Measurements from ENCODE around the gene TMEM212.

TMEM212 gene

GRCh38 chr3:171871392-171872274 lies 28.5 kb downstream of the TMEM212 start:
- no peak for TF ChIP-seq CTCF (IDR thresholded peaks at IDR 0.05; ENCODE audit: low read depth, low read length)
- no peak for DNase-seq (ENCODE audit: extremely low read depth, low read depth)

GRCh38 chr3:171873580-171873979 lies 30.4 kb downstream of the TMEM212 start:
- TF ChIP-seq CTCF (IDR thresholded peaks at IDR 0.05; ENCODE audit: low read depth, low read length), result no peak
- no peak for DNase-seq (ENCODE audit: extremely low read depth, low read depth)

- DNase-seq (ENCODE audit: extremely low read depth, low read depth), result peak; percentile 94
These were observed 31.1 kb downstream of the TMEM212 start for GRCh38 chr3:171874251-171874681.

GRCh38 chr3:171874879-171875278 lies 31.7 kb downstream of the TMEM212 start:
- TF ChIP-seq CTCF (IDR thresholded peaks at IDR 0.05; ENCODE audit: low read depth, low read length), result no peak
- no peak for DNase-seq (ENCODE audit: extremely low read depth, low read depth)

More at GRCh38 chr3:171874251-171874681, 31.1 kb downstream of the TMEM212 start:
- no peak for TF ChIP-seq CTCF (IDR thresholded peaks at IDR 0.05; ENCODE audit: low read depth, low read length)

GRCh38 chr3:171875923-171876412 lies 32.8 kb downstream of the TMEM212 start:
- no peak for DNase-seq (ENCODE audit: extremely low read depth, low read depth)
- no peak for TF ChIP-seq CTCF (IDR thresholded peaks at IDR 0.05; ENCODE audit: low read depth, low read length)

GRCh38 chr3:171876680-171877147 lies 33.6 kb downstream of the TMEM212 start:
- no peak for TF ChIP-seq CTCF (IDR thresholded peaks at IDR 0.05; ENCODE audit: low read depth, low read length)
- peak; percentile 81 for DNase-seq (ENCODE audit: extremely low read depth, low read depth)
